HG03095 (cell line): ENCODE results near the gene MMRN2.
"Not testable (repeated sequence)": the region's sequence is repeated elsewhere in the genome, so short reads cannot be mapped to it uniquely, and the experiment has no call there.

Experiments used
- ATAC-seq: cut with Tn5 transposase; IDR thresholded peaks from one replicate; pipeline ENCODE4 v1.9.1; 2021; ENCODE audit warnings: moderate library complexity; ENCODE audit not compliant: unreplicated experiment

MMRN2 gene, protein sequence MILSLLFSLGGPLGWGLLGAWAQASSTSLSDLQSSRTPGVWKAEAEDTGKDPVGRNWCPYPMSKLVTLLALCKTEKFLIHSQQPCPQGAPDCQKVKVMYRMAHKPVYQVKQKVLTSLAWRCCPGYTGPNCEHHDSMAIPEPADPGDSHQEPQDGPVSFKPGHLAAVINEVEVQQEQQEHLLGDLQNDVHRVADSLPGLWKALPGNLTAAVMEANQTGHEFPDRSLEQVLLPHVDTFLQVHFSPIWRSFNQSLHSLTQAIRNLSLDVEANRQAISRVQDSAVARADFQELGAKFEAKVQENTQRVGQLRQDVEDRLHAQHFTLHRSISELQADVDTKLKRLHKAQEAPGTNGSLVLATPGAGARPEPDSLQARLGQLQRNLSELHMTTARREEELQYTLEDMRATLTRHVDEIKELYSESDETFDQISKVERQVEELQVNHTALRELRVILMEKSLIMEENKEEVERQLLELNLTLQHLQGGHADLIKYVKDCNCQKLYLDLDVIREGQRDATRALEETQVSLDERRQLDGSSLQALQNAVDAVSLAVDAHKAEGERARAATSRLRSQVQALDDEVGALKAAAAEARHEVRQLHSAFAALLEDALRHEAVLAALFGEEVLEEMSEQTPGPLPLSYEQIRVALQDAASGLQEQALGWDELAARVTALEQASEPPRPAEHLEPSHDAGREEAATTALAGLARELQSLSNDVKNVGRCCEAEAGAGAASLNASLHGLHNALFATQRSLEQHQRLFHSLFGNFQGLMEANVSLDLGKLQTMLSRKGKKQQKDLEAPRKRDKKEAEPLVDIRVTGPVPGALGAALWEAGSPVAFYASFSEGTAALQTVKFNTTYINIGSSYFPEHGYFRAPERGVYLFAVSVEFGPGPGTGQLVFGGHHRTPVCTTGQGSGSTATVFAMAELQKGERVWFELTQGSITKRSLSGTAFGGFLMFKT

DNA sequence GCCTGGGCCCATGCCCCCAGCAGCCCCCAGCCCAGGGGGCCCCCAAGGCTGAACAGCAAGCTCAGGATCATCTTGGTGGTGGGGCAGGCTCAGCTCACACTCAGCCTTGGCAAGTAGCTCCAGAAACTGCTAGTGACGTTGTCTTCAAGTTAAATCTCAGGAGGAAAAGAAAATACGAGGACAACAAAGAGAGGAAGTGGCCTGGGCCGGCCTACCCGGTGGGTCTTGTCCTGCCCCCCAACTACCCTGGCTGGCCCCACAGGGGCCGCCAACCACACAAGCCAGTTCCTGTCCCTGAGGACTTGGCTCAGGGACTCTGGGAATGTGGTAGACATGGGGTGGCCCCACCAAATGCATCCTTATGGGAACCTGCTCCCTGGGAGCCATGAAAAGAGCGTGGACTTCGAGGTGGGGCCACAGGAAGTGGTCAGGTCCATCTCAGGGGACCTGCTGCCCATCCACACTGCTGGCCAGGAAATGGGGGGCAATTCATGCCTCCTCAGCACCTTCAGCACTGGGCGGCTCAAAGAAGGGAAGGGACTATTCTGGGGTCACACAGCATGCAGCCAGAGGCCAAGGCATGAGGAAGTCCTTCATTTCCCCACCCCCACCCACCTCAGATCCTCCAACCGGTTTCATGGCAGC is at the start of gene MMRN2:
MMRN2 (minus strand) TSS at position 145 of the 645 bp plus-strand sequence; CDS start at position 71, 74 bp downstream.
- ATAC-seq: no peak

DNA sequence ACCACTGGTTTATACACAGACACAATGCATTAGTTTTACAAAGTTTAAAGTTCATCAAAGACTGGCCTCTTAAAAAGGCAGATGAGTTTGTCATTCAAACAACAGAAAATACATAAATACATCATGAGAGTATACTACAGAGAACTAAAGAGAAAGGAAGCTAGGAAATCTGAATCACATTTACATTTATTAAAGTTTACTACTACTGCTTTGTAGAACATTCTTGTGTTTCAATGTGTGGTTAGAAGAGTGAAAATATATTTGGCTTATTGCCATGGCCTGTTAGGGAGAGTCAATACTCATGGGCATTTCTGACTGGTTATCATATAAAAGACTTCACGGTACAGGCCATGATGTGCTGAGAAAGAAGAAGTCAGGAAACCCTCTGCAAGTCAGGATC is 49.7 kb upstream of the MMRN2 start:
- ATAC-seq: not testable (repeated sequence)

DNA sequence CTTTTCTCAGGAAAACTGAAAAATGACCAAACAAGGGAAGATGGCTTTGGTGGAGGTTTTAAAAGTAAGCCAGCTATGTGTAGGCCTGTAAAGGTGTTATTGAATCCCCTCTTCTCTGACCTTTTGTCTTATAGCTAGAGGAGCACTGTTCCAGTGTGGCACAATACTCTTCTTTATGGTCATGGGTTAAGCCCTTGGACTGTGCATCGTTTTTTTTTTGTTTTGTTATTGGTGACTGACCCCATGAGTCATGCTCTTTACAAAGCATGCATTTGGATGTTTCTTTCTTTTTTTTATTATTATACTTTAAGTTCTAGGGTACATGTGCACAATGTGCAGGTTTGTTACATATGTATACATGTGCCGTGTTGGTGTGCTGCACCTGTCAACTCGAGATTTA is 43.1 kb upstream of the MMRN2 start:
- ATAC-seq: no peak

DNA sequence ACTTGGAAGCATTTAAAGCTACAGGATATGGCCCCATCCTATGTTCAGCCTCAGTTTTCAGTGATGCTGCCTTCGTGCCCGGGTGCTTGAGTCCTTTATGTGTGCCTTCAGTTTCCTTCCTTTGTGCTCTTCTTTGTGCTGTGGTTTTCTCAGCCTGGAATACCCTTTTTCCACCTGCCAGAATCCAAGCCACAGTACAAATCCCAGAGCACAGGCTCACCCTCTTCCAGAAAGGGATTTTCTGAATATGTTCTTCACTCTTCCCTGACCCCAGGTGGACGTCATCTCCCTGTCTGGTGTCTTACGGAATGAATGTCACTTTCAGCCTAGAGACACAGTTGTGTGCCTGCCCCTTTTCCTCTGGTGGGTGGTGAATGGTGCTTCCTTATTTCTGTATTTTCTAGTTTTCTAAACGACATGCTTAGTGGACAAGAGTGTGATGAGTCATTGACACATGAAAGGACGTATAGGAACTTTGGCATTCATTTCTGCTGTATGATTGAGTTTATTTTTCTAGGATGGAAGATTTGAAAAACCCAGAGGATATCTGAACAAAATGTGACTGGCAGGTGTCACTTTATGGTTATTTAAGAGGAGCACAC is 42.5 kb upstream of the MMRN2 start:
- not testable (repeated sequence) for ATAC-seq

DNA sequence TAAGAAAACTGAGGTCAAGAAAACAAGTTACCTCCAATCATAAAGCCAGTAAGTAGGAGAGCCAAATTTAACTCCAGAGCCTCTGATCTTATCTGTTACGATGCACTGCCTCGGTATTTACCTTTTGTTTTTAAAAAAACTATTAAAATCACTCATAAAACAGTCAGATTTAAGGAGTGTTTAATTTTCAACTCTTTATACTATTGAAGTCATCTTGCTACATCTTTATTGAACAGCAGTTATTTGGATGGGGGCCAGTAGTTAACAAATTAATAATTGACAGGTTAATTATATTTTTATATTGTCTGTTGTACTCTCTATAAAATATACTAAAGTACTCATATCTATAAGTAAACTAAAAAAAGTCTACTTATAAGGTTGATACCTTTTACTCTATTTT is 35.5 kb upstream of the MMRN2 start:
- ATAC-seq: no peak

DNA sequence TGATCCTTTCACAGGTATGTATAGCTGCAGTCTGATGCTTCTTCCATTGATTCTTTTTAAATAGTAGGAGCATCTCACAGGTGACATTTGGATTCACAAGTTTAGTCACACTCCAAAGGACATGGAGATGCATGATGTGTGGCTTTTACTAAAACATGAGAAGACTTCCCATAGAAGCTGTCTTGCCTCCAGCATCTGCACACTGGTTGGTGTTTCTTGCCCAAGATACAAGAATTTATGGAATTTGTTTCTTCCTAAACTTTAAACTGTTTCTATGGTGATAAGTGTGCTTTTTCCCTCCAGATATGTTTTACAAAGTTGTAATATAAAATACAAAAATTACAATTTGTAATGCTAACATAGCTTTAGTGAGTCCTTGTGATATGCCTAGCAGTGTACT is 35.0 kb upstream of the MMRN2 start:
- no peak for ATAC-seq

DNA sequence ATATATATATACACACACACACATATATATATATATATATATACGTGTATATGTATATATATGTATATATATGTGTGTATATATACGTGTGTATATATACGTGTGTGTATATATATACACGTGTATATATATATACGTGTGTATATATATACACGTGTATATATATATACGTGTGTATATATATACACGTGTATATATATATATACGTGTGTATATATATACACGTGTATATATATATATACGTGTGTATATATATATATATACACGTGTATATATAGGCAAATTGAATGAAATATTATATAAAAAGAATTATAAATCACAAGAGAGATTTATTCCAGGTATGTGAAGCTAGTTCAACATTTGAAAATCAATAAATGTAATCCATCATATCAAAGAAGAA is 33.9 kb upstream of the MMRN2 start:
- ATAC-seq: not testable (repeated sequence)

DNA sequence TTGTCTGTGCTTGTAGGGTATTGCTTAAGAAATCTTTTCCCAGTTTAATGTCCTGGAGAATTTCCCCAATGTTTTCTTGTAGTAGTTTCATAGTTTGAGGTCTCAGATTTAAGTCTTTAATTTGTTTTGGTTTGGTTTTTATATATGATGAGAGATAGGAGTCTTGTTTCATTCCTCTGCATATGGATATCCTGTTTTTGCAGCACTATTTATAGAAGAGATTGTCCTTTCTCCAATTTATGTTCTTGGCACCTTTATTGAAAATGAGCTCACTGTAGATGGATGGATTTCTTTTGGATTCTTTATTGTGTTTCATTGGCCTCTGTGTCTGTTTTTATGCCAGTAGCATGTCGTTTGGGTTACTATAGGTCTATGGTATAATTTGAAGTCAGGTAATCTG is 31.1 kb upstream of the MMRN2 start:
- no peak for ATAC-seq

DNA sequence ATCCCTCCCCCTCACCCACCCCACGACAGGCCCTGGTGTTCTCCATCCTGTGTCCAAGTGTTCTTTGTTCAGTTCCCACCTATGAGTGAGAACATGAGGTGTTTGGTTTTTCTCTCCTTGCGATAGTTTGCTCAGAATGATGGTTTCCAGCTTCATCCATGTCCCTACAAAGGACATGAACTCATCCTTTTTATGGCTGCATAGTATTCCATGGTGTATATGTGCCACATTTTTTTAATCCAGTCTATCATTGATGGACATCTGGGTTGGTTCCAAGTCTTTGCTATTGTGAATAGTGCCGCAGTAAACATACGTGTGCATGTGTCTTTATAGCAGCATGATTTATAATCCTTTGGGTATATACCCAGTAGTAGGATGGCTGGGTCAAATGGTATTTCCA is 27.1 kb upstream of the MMRN2 start:
- not testable (repeated sequence) for ATAC-seq

DNA sequence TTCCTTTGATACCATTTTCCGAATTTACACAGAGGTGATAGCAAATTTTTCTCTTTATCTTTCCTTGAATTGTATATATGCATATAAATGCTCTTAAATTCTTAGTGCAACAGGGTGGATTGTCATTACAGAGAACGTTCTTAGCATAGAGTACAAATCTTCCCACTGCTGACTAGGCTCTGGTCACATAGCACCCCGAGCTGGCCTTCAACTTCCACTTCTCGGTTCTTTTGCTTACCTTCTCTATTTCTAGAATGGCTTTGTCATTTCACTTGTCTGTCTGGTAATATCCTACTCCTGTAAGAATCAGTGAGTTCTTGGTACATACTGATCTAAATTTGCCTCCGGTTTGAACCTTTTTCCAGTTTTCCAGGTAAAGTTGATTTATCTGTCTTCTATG is 24.3 kb upstream of the MMRN2 start:
- ATAC-seq: no peak

DNA sequence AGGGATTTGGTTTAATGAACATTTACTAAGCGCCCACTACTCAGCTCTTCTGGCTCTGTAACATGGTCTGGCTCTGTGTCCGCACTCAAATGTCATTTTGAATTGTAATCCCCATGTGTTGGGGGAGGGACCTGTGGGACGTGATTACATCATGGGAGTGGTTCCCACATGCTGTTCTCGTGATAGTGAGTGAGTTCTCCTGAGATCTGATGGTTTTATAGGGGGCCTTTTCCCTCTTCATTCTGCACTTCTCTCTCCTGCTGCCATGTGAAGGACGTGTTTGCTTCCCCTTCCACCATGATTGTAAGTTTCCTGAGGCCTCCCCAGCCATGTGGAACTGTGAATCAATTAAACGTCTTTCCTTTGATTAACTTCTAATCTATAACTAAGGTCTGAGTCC is 23.6 kb upstream of the MMRN2 start:
- not testable (repeated sequence) for ATAC-seq

DNA sequence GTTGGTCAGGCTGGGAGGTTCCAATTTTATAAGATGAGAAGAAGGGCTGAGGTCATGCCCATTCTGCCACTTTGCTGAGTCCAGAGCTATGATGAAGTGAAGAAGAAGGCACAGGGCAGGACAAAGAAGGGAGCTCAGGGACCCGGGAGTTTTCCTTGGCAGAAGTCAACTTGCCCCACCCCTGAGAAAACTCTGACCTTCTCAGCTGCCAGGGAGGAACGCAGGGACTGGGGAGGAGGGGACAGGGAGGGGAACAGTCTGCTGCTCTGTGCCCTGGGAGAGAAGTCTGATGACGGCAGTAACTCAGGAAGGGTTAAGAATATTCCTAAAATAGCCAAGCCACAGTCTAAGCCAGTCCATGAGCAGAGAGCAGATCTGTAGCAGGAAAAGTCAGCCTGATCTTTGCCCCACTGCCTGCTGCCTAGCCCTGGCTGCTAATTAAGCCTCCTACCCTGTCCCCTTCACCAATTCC is 22.6 kb upstream of the MMRN2 start:
- no peak for ATAC-seq

DNA sequence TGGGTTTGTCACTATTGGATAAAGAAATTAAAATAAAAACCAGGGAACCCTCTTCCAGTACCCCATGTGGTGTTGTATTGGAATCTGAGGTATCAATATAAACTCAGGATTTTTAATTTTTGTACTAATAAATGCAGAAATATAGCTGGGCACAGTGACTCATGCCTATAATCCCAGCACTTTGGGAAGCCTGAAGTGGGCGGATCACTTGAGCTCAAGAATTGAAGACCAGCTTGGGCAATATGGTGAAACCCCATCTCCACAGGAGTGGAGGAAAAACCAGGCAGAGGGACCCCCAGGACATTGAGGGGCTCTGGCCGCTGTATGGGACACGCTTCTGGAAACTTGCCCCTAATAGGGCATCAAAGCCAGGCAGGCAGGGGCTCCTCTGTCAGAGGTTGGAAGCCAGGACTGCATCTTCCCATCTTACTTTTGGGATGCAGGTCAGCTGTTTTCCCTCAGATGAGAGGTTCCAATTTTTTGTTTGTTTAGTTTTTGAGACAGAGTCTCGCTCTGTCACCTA is 21.9 kb upstream of the MMRN2 start:
- no peak for ATAC-seq

DNA sequence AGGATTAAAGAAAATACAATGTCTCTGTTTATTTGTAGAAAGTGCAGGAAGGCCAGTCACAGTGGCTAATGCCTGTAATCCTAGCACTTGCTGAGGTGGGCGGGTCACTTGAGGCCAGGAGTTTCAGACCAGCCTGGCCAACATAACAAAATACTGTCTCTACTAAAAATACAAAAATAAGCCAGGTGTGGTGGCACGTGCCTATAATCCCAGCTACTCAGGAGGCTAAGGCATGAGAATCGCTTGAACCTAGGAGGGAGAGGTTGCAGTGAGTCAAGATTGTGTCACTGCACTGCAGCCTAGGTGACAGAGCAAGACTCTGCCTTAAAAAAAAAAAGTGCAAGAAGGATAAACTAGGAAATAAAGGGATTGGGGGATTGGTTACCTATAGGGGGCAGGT is 21.0 kb upstream of the MMRN2 start:
- ATAC-seq: not testable (repeated sequence)

DNA sequence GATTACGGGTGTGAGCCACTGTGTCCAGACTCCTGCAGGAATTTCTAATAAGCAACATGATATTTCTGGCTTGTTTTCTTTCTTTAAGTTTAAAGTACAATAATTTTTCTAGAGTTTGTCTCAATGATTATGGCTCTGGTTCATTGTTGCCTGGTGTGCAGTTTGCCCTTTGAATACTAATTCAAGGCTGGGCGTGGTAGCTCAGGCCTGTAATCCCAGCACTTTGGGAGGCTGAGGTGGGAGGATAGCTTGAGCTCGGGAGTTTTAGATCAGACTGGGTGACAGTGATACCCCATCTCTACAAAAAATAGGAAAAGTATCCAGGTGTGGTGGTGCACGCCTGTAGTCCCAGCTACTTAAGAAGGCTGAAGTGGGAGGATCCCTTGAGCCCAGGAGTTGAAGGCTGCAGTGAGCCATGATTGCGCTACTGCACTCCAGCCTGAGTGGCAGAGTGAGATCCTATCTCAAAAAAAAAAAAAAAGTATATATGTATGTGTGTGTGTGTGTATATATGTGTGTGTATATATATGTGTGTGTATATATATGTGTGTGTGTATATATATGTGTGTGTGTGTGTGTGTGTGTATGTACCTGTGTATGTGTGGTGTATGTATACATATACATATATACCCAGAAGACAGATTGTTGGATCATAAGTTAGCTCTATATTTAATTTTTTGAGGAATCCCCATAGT is 19.1 kb upstream of the MMRN2 start:
- no peak for ATAC-seq

DNA sequence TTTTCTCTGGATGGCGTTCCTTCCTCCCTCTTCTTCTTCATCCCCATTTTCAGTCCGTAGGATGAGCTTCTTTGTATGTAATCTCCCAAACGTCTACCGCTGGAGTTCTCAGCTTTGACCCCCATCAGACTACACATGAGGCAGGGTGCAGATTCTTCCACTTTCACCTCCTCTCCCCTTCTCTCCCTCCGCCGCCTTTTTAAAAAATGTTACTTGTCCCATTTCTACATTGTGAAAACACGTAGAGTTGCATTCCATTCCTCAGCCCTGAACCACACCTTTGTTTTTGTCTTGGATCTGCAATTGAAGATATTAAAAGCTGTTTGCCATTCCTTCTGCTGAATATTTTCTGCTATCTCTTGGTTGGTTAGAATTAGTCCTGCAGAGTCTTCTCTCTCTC is 17.1 kb upstream of the MMRN2 start:
- no peak for ATAC-seq

DNA sequence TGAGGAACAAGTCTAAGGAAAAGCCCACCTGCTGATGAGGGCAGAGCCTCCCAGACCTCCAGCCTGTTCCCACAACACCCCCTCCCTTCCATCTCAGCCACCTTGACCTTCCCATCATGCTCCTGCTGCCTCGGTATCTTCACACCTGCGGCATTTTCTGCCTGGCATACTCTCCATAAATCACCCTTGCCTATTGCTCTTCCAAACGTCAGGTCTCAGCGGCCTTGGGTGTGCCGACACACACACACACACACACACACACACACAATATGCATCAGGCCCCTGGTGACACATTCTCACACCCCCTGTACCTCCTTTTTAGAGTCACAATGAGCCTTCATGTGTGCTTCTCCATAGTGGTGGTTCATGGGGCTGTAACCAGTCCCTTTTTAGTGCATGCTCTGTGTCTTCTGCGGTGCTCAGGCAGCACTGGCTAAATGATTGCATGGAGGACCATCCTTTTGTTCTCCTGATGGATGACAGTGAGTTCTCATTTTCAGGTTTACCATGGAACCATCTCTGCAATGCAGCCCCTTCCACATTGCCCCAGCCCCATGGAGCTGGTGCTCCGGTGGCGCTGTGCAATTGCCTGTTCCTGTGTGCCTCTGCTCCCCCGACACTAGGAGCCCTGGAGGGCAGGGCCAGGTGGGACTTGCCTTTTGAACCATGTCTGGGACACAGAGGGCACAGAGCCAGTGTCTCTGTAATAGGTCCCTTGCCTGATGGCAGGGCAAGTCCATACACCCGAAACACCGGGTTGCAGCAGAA is 15.4 kb upstream of the MMRN2 start:
- ATAC-seq: no peak

DNA sequence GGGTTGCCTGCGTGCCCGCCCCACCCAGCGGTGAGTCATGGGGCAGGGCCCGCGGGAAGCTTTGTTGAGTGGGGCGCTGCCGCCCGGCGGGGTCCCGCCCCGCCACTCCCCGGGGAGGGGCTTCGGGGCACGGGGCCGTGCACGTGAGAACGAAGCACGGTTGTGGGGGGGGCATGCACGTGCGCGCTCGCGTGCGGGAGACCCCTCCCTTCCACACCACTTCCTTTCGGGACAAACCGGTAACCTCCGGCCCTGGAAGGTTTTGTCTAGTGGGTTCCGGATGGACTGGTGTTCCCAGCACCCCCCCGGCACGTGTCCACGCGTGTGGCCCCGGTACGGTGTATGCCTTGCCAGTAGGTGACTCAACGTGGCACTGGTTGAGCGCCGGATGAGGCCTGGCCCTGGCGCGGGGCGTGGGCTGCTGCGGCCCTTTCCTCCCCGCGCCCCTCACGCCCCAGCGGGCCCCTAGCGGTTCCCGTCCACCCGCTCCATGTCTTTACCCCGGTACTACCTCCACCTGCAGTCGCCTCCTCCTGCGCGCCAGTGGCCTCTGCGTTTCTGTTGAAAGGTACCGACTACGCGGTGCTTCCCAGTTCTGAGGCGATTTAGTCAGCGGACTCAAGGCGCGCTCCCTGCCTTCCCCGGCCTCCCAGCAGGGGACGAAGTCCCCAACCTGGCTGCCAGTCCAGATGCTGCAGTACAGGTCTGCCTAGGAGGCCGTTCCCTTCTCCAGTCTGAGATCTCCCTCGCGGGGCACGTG is 14.0 kb upstream of the MMRN2 start:
- ATAC-seq: peak; percentile 58

DNA sequence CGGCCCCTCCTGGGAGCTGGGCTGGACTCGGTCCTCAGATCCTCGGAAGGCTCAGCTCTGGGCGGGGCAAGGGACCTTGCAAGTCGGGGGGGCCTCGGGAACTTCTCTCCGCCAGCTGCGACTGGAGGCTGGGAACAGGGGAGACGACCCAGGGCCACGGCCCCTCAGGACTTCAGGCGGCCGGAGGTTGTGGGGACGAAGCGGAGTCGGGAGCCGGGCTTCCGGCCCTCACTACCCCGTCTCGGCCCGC is 13.5 kb upstream of the MMRN2 start:
- ATAC-seq: no peak
